Urothelium cell line (cell line): ENCODE data around the gene SRP72.

Experiments
- DNase-seq: peaks from one replicate; pipeline ENCODE4 v3.0.0; 2011; ENCODE audit warnings: low spot score, mixed read lengths
- FAIRE-seq: peaks from 2 replicates; lab custom pipeline; 2011; peaks lifted over from hg19 to GRCh38; lab: Jason Lieb, UNC

The SRP72 gene

DNA sequence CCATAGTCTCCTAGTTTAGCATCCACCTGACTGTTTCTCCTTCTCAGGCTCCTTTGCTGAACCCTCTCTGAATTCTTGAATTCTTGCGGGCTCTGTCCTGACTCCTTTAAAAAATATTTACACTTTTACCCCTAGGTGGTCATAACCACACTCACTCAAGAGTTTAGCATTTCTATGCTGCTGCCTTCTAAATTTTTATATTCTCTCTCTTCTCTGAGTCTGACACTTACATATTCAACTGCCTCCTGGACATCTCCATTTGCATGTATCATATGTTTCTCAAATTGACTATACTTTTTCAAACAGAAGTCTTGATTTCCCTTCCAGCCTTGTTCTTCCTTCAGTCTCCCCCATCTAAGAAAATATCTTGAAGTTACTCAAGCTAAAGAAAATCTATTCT lies 69.7 kb downstream of the SRP72 start:
- FAIRE-seq (no peak), DNase-seq (no peak)

GRCh38 chr4:56540826-56541225 lies 73.4 kb downstream of the SRP72 start:
- FAIRE-seq: no peak
- no peak for DNase-seq

GRCh38 chr4:56544573-56545131 lies 77.2 kb downstream of the SRP72 start:
- peak; percentile 95 for DNase-seq

GRCh38 chr4:56550642-56551041 lies 83.2 kb downstream of the SRP72 start:
- DNase-seq (no peak), FAIRE-seq (no peak)

More at GRCh38 chr4:56544573-56545131, 77.2 kb downstream of the SRP72 start:
- FAIRE-seq: peak; percentile 84

DNA sequence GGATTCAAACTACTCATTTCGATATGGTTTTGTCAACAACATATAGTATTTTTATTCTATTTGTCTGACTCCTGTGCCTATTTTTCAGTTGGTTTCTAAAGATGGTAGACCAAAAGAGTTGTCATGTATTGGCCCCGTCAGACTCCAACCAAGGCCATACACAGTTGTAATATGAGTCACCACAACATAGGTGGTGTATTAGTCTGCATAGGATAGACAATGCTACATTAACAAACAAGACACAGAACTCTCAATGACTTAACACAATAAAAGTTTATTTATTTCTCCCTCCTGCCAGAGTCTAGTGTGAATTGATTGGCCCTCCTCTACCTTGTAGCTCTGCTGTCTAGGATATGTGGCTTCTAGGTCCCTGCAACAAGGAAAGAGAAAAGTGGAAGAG lies 84.1 kb downstream of the SRP72 start:
- no peak for DNase-seq
- no peak for FAIRE-seq

- FAIRE-seq (no peak), DNase-seq (no peak)
Observed at GRCh38 chr4:56552273-56552672, 84.9 kb downstream of the SRP72 start.
